NCI-H1417 (cell line): Measurements from ENCODE around the gene PLD1.

ENCODE experiments used
- DNase-seq, 3 experiments: peaks; one replicate each; lab custom pipeline; 2025; lab: John Stamatoyannopoulos, UW

The PLD1 gene

GRCh38 chr3:171561596-171562323 lies 248.5 kb downstream of the PLD1 start:
- no peak for DNase-seq

GRCh38 chr3:171559586-171559985 lies 250.7 kb downstream of the PLD1 start:
- no peak for DNase-seq

GRCh38 chr3:171558188-171558696 lies 252.0 kb downstream of the PLD1 start:
- no peak for DNase-seq

GRCh38 chr3:171557173-171557572 lies 253.1 kb downstream of the PLD1 start:
- DNase-seq: no peak

GRCh38 chr3:171556574-171557145 lies 253.6 kb downstream of the PLD1 start:
- DNase-seq: peak; percentile 4 to 84 (median 67)

- peak in 2 of 3 experiments; percentile 64 to 76 for DNase-seq
Measured at GRCh38 chr3:171556148-171556547, 254.1 kb downstream of the PLD1 start.

GRCh38 chr3:171553086-171553485 lies 257.2 kb downstream of the PLD1 start:
- DNase-seq: no peak

GRCh38 chr3:171552531-171552930 lies 257.8 kb downstream of the PLD1 start:
- DNase-seq: no peak

- DNase-seq: no peak
Measured at GRCh38 chr3:171551296-171551695, 259.0 kb downstream of the PLD1 start.
